Activated CD8-positive, alpha-beta T cell treated with anti-CD3 and anti-CD28 coated beads, Interleukin-2, amount 10 ng/mL, durations not matched to agents 7 days and 5 days (primary cell): ENCODE measurements around the gene ADARB1. TPM values are rescaled to one million over a fixed set of nuclear protein-coding genes. Genes with fewer than 3 reads are reported as not detected.
A peak's percentile ranks its signal among the peaks of the same experiment; 100 is the strongest.

Experiments used
- ATAC-seq: fragments of 150-1000 bp; cut with Tn5 transposase; one replicate; pipeline ENCODE4 v1.10.0; 2021; ENCODE audit warnings: moderate library complexity
- CTCF ChIA-PET: fragments of 350-600 bp; sonication (Branson Sonifier 250); formaldehyde crosslinking; loops from one replicate; lab custom pipeline; 2021; ENCODE audit warnings: antibody characterized with exemption; lab: Charles Lee
- POLR2A ChIA-PET: fragments of 350-600 bp; sonication (Branson Sonifier 250); formaldehyde crosslinking; loops from one replicate; lab custom pipeline; 2021; ENCODE audit warnings: antibody characterized with exemption; lab: Charles Lee
- DNase-seq: peaks from one replicate; pipeline ENCODE4 v3.0.0-alpha.2; 2020
- H3K27ac Mint-ChIP-seq: one replicate; pipeline ENCODE4 v1.8.0; 2021; ENCODE audit warnings: mild to moderate bottlenecking, mixed read lengths
- H3K27me3 Mint-ChIP-seq: one replicate; pipeline ENCODE4 v1.8.0; 2021; ENCODE audit warnings: low read depth, mixed read lengths
- H3K36me3 Mint-ChIP-seq: one replicate; pipeline ENCODE4 v1.8.0; 2021; ENCODE audit warnings: low read depth, mixed read lengths
- H3K4me1 Mint-ChIP-seq: one replicate; pipeline ENCODE4 v1.8.0; 2021; ENCODE audit warnings: low read depth, mixed read lengths
- H3K4me3 Mint-ChIP-seq: one replicate; pipeline ENCODE4 v1.8.0; 2021; ENCODE audit warnings: mild to moderate bottlenecking, mixed read lengths
- H3K9me3 Mint-ChIP-seq: one replicate; pipeline ENCODE4 v1.8.0; 2022; ENCODE audit warnings: mixed read lengths; ENCODE audit not compliant: insufficient read depth
- total RNA-seq, 2 experiments: library from RNA; stranded (reverse); gene quantifications; one replicate each; pipeline ENCODE4 v1.2.3, GENCODE V29; 2021

The ADARB1 gene
- total RNA-seq, 2 experiments from 2014 or later: 52.9 to 66.2 TPM

GRCh38 chr21:45060089-45060488 is 14.3 kb upstream of the ADARB1 start:
- Mint-ChIP-seq H3K27ac (no peak overlapping the region), H3K36me3 (no peaks in the 10 kb centered on the region), H3K4me3 (no peak overlapping the region), H3K4me1 (no peaks in the 10 kb centered on the region), H3K27me3 (peaks cover 26% of the 10 kb centered on the region), H3K9me3 (no peaks in the 10 kb centered on the region)
- ATAC-seq: no peak
- CTCF ChIA-PET: no interaction called here
- DNase-seq: no peak
- POLR2A ChIA-PET: no interaction called here

- Mint-ChIP-seq H3K36me3 (no peaks in the 10 kb centered on the region), H3K27me3 (peaks cover 26% of the 10 kb centered on the region)
- CTCF ChIA-PET: no interaction called here
Measured at GRCh38 chr21:45060675-45061311, 13.6 kb upstream of the ADARB1 start.

GRCh38 chr21:45064091-45064490 is 10.3 kb upstream of the ADARB1 start:
- Mint-ChIP-seq H3K4me3 (no peak overlapping the region), H3K9me3 (no peaks in the 10 kb centered on the region), H3K27ac (no peak overlapping the region), H3K4me1 (no peaks in the 10 kb centered on the region), H3K36me3 (no peaks in the 10 kb centered on the region), H3K27me3 (peaks cover 19% of the 10 kb centered on the region)
- ChIA-PET CTCF (interaction anchor here (1.0 to 2.2 kb wide), 3 partner anchors 12 to 73 kb away, joined by 3 to 13 read pairs (median 3); no protein-coding TSS in a partner anchor), POLR2A (no interaction called here)
- DNase-seq (no peak), ATAC-seq (no peak)

More at GRCh38 chr21:45060675-45061311, 13.6 kb upstream of the ADARB1 start:
- Mint-ChIP-seq H3K4me1 (no peaks in the 10 kb centered on the region), H3K4me3 (no peak overlapping the region), H3K9me3 (no peaks in the 10 kb centered on the region), H3K27ac (no peak overlapping the region)
- POLR2A ChIA-PET: interaction anchor here (1.1 kb wide), 1 partner anchor 12 kb away, joined by 3 read pairs; no protein-coding TSS in a partner anchor
- ATAC-seq (no peak), DNase-seq (no peak)

GRCh38 chr21:45064618-45065399 is 9.6 kb upstream of the ADARB1 start:
- Mint-ChIP-seq H3K36me3 (no peaks in the 10 kb centered on the region), H3K27ac (no peak overlapping the region), H3K4me3 (no peak overlapping the region), H3K9me3 (no peaks in the 10 kb centered on the region), H3K27me3 (peaks cover 17% of the 10 kb centered on the region), H3K4me1 (no peaks in the 10 kb centered on the region)
- POLR2A ChIA-PET: no interaction called here
- no peak for ATAC-seq
- DNase-seq: no peak
- CTCF ChIA-PET: interaction anchor here (1.0 to 2.9 kb wide), 3 partner anchors 35 to 73 kb away, joined by 3 to 13 read pairs (median 12); no protein-coding TSS in a partner anchor

- H3K4me3 Mint-ChIP-seq: no peak overlapping the region
- DNase-seq: no peak
- H3K4me1 Mint-ChIP-seq: peaks cover 1% of the 10 kb centered on the region
- H3K27me3 Mint-ChIP-seq: peaks cover 9% of the 10 kb centered on the region
- no peaks in the 10 kb centered on the region for H3K36me3 Mint-ChIP-seq
- POLR2A ChIA-PET: no interaction called here
- no peak overlapping the region for H3K27ac Mint-ChIP-seq
- no peak for ATAC-seq
- no peaks in the 10 kb centered on the region for H3K9me3 Mint-ChIP-seq
- CTCF ChIA-PET: interaction anchor here (1.3 to 2.9 kb wide), 3 partner anchors 61 to 117 kb away, joined by 4 to 13 read pairs (median 12); no protein-coding TSS in a partner anchor
Measured at GRCh38 chr21:45067462-45068285, 6.7 kb upstream of the ADARB1 start.

GRCh38 chr21:45069085-45069484 is 5.3 kb upstream of the ADARB1 start:
- peaks cover 9% of the 10 kb centered on the region for H3K27me3 Mint-ChIP-seq
- POLR2A ChIA-PET: interaction anchor here (1.0 kb wide), 1 partner anchor 66 kb away, joined by 3 read pairs; no protein-coding TSS in a partner anchor

GRCh38 chr21:45069711-45070110 is 4.7 kb upstream of the ADARB1 start:
- ChIA-PET CTCF (interaction anchor here (0.7 to 2.3 kb wide), 2 partner anchors 36 to 59 kb away, joined by 3 to 12 read pairs; no protein-coding TSS in a partner anchor), POLR2A (interaction anchor here (1.0 kb wide), 1 partner anchor 66 kb away, joined by 3 read pairs; no protein-coding TSS in a partner anchor)
- DNase-seq (no peak), ATAC-seq (no peak)
- H3K27ac Mint-ChIP-seq: no peak overlapping the region
- H3K4me1 Mint-ChIP-seq: peaks cover 6% of the 10 kb centered on the region
- H3K4me3 Mint-ChIP-seq: no peak overlapping the region
- peaks cover 9% of the 10 kb centered on the region for H3K27me3 Mint-ChIP-seq
- no peaks in the 10 kb centered on the region for H3K9me3 Mint-ChIP-seq
- H3K36me3 Mint-ChIP-seq: no peaks in the 10 kb centered on the region

More at GRCh38 chr21:45069085-45069484, 5.3 kb upstream of the ADARB1 start:
- DNase-seq (no peak), ATAC-seq (no peak)
- Mint-ChIP-seq H3K36me3 (no peaks in the 10 kb centered on the region), H3K4me1 (peaks cover 6% of the 10 kb centered on the region), H3K9me3 (no peaks in the 10 kb centered on the region), H3K4me3 (no peak overlapping the region), H3K27ac (no peak overlapping the region)
- CTCF ChIA-PET: interaction anchor here (0.7 to 2.8 kb wide), 3 partner anchors 37 to 68 kb away, joined by 3 to 13 read pairs (median 12); no protein-coding TSS in a partner anchor

- Mint-ChIP-seq H3K4me1 (peaks cover 14% of the 10 kb centered on the region), H3K4me3 (no peak overlapping the region), H3K9me3 (no peaks in the 10 kb centered on the region), H3K27me3 (peaks cover 9% of the 10 kb centered on the region), H3K36me3 (peaks cover 1% of the 10 kb centered on the region), H3K27ac (no peak overlapping the region)
- CTCF ChIA-PET: interaction anchor here (2.3 kb wide), 1 partner anchor 57 kb away, joined by 12 read pairs; no protein-coding TSS in a partner anchor
- DNase-seq (no peak), ATAC-seq (no peak)
- POLR2A ChIA-PET: no interaction called here
Measured at GRCh38 chr21:45071078-45071873, 3.1 kb upstream of the ADARB1 start.

GRCh38 chr21:45071874-45072737 is 2.3 kb upstream of the ADARB1 start:
- no peak overlapping the region for H3K27ac Mint-ChIP-seq
- POLR2A ChIA-PET: no interaction called here
- CTCF ChIA-PET: no interaction called here

GRCh38 chr21:45072738-45073300 is 1.6 kb upstream of the ADARB1 start:
- ChIA-PET POLR2A (interaction anchor here (0.9 kb wide), 1 partner anchor 11 kb away, joined by 3 read pairs; no protein-coding TSS in a partner anchor), CTCF (interaction anchor here (0.9 to 2.0 kb wide), 2 partner anchors 54 to 55 kb away, joined by 3 to 9 read pairs; no protein-coding TSS in a partner anchor)
- DNase-seq (no peak), ATAC-seq (no peak)
- Mint-ChIP-seq H3K4me3 (peak overlapping the region; percentile 89), H3K4me1 (peaks cover 29% of the 10 kb centered on the region), H3K27ac (no peak overlapping the region), H3K27me3 (no peaks in the 10 kb centered on the region), H3K9me3 (no peaks in the 10 kb centered on the region), H3K36me3 (peaks cover 6% of the 10 kb centered on the region)

More at GRCh38 chr21:45071874-45072737, 2.3 kb upstream of the ADARB1 start:
- H3K27me3 Mint-ChIP-seq: peaks cover 4% of the 10 kb centered on the region
- DNase-seq (no peak), ATAC-seq (no peak)
- peaks cover 4% of the 10 kb centered on the region for H3K36me3 Mint-ChIP-seq
- peak overlapping the region; percentile 21 for H3K4me3 Mint-ChIP-seq
- no peaks in the 10 kb centered on the region for H3K9me3 Mint-ChIP-seq
- H3K4me1 Mint-ChIP-seq: peaks cover 23% of the 10 kb centered on the region
